OCI-LY1 (cell line): Measurements from ENCODE around the gene M1AP.

Experiments
- CTCF ChIP-seq: fragments of 200-600 bp; sonication (generic), shearing (Covaris generic); IDR thresholded peaks from 2 replicates; pipeline ENCODE4 v1.5.1; 2017; ENCODE audit warnings: mild to moderate bottlenecking, antibody characterized with exemption, low read length, moderate library complexity, mixed read lengths
- EZH2 ChIP-seq: fragments of 200-600 bp; sonication (generic), shearing (Covaris generic); IDR thresholded peaks from 2 replicates; pipeline ENCODE4 v1.8.0; 2017; ENCODE audit warnings: borderline replicate concordance, mixed run types, mild to moderate bottlenecking, antibody characterized with exemption, low read length, moderate library complexity, mixed read lengths

GRCh38 chr2:74548900-74549826, 99.0 kb downstream of the M1AP start:
- no peak for TF ChIP-seq CTCF
- TF ChIP-seq EZH2: no peak
